GM21447 (cell line): Measurements from ENCODE around the gene KRT82.

Experiments
- ATAC-seq: cut with Tn5 transposase; IDR thresholded peaks from one replicate; pipeline ENCODE4 v1.9.1; 2021; ENCODE audit not compliant: unreplicated experiment

KRT82 gene

GRCh38 chr12:52436000-52436827 lies 30.1 kb upstream of the KRT82 start:
- ATAC-seq, result no peak

DNA sequence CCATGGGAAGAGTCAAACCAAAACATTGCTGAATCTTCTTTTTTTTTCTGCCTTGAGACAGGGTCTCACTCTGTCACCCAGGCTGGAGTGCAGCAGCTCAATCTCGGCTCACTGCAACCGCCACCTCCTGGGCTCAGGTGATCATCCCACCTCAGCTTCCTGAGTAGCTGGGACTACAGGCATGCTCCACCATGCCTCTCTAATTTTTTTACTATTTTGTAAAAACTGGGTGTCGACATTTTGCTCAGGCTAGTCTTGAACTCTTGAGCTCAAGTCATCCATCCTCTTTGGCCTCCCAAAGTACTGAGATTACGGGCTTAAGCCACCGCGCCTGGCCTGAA lies 29.5 kb upstream of the KRT82 start:
- no peak for ATAC-seq

GRCh38 chr12:52434760-52435530 lies 28.8 kb upstream of the KRT82 start:
- ATAC-seq, result no peak

GRCh38 chr12:52434081-52434733 lies 28.1 kb upstream of the KRT82 start, which contains the start of gene KRT75:
TSS of gene KRT75 (minus strand) at chr12:52434371. CDS start at chr12:52434304, 67 bp downstream.
- no peak for ATAC-seq

GRCh38 chr12:52433501-52434080 lies 27.5 kb upstream of the KRT82 start:
- ATAC-seq, result no peak

- ATAC-seq, result no peak
These were observed 26.5 kb upstream of the KRT82 start for GRCh38 chr12:52432559-52433207.

DNA sequence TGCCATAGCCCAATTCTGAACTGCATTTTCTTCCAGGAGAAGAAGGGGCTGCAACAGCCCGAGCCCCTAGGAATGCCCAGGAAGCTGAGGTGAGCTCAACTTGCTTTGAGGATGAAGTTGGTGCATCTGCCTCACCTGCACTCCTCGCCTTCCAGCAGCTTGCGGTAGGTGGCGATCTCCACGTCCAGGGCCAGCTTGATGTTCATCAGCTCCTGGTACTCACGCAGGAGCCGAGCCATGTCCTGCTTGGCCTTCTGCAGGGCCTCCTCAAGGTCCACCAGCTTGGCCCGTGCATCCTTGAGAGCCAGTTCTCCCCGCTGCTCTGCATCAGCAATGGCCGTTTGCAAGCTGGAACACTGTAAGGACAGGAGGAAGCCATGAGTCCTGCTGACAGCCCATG lies 22.0 kb upstream of the KRT82 start:
- ATAC-seq, result no peak

DNA sequence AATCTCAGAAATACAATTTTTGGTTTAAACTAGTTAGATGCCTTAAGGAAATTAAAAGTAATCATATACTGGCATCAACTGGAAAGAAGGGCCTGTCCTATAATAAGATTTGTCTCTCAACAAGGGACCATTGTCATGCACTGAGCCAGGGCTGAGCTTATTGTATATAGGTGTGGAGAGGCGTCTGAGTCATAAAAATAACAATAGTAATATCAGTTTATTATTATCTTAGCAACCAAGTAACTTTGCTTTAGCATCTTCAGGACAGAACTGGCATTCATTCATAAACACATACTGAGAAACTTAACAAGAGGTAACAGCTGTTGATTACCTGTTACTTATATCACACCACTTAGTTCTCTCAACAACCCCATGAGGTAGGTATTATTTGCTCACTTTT lies 20.9 kb upstream of the KRT82 start:
- no peak for ATAC-seq

DNA sequence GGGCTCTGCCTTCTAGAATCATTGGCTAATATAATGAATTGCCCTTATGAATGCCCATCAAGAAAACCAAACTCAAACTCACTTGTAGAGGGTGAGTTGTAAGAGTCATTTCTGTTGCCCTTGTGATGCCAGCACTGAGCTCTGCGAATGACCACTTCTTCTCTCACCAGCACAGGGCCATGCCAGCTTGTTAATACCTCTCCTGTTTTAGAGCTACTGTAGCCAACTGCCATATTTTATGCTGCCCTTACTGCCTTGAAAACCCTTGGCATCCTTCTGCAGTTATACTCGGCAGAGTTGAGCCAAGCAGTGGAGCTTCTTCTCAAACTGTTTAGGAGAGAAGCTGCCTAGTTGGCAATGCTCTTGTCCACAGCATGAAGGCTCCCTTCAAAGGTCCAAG lies 19.9 kb upstream of the KRT82 start:
- no peak for ATAC-seq

- no peak for ATAC-seq
These were observed 19.3 kb upstream of the KRT82 start for GRCh38 chr12:52425466-52425865.

DNA sequence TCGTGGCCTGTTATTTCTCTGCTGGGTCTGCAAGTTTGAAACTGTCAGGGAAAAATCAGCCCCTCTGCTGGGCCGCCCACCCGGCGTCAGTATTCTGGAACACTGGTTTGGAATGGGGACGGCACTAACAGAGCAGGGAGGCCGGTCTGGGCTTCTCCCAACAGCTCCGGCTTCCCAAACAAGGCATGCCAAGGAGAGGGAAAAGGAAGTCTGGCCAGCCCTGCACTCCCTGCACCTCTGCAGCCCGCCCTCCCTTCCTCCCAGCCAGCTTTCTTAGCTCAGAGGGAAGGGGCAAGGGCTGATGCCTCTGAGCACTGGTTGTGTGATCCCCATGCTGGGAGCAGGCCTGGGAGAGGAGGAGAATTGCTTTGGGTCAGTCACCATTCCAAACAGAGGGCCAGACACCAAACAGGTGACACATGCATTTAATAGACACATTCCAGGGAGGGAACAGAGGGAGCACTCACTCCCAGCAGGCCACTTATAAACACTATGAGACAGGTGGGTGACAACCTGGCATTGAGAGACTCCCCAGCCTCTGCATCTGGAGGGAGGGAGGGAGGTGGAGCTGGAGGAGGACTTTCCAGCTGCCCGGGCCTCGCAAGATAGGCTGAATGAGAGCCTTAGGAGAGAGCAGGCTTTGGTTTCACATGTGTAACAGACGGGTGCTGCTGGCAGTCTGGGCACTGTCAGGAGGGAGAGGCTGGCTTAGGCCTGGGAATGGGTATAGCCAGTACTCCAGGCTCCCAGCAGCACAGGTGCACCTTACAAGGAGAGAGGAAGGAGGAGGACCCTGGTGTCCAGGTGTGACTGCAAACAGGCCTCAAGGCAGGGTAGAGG lies 17.7 kb upstream of the KRT82 start:
- no peak for ATAC-seq

- ATAC-seq, result no peak
These were observed 16.9 kb upstream of the KRT82 start for GRCh38 chr12:52423035-52423434.

- no peak for ATAC-seq
These were observed 13.5 kb upstream of the KRT82 start for GRCh38 chr12:52419656-52420055.

DNA sequence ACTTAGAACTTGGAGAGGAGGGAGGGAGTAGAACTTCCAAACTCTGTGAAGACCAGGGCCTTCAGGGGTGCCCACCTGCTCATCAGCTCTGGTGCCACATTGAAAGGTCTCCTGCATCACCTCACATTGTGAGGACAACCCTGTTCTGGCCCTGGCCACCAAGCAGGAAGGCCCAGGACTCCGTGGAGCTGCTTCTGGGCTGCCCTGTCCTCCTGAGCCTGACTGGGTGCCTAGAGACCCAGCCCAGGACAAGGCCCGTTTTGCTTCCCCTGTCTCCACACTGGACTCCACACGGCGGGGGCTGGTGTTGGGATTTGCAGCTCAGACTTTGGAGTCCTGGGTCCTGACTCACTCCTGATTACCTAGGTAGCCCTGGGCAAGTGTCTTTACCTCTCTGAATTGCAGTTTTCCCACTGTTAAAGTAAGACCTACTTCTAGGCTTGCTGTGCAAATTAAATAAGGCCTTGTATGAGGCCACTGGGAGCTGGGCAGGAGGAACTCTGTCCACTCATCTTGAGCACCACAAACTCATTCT lies 12.5 kb upstream of the KRT82 start:
- ATAC-seq, result no peak

GRCh38 chr12:52417740-52418139 lies 11.6 kb upstream of the KRT82 start:
- ATAC-seq, result no peak

DNA sequence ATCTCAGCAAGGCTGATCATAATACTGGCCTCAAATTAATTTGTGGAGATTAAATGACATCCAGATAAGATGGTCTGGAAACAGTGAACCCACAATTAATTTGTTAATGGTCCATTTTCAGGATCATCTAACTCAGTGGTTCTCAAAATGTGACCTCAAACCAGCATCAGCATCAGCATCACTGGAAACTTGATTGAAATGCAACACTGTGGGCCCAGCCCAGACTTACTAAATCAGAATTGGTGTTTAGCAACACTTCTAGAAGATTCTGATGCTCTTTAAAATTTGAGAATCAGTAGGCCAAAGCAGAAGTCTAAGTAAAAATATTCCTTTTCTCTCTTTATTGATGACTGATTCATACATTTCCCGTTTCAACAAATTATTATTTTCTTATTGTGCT lies 10.7 kb upstream of the KRT82 start:
- no peak for ATAC-seq

DNA sequence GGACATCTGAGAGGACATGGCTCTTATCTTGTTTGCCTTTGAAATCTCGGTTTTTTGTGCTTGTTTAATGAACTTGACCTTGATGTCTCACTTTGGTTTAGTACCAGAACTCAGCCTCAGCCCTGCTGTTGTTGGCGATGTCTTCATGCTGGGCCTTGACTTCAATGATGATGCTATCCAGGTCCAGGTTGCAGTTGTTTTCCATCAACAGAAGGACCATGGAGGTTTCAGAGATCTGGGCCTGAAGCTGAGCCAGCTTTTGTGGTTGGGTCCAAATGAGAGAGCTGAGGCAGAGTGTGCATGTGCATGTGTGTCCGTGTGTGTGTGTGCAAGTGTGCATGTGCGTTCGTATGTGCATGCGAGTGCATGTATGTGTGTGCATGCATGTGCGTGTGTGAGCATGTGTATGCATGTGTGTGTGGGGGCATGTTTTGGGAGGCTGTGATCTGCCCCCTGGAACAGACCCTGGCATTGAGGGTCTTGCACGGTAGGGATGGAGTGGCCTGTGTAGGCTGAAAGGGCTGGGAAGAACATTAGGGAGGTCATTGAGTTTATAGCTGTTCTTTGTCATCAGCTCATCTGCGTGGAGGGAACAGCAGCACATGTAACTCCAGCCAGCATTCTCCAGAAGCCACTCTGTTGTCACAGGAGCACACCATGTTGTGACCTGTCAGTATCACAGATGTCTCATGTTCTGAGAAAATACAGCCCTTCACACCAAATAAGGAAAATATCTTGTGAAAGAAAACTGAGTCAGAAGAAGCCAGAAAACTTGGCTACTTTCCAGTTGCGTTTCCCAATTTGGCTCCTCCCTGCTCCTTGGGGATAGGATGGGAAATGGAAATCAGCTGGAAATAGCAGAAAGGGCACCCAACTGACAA lies 10.0 kb upstream of the KRT82 start:
- no peak for ATAC-seq

GRCh38 chr12:52414936-52415335 lies 8.8 kb upstream of the KRT82 start:
- ATAC-seq, result no peak

- ATAC-seq, result no peak
These were observed 7.7 kb upstream of the KRT82 start for GRCh38 chr12:52413782-52414345.
